NAMALWA (cell line): Measurements from ENCODE around the gene FOXB1.

Experiments used
- DNase-seq: peaks from one replicate; pipeline ENCODE4 v3.0.0-alpha.2; 2015; ENCODE audit warnings: low spot score

The FOXB1 gene

DNA sequence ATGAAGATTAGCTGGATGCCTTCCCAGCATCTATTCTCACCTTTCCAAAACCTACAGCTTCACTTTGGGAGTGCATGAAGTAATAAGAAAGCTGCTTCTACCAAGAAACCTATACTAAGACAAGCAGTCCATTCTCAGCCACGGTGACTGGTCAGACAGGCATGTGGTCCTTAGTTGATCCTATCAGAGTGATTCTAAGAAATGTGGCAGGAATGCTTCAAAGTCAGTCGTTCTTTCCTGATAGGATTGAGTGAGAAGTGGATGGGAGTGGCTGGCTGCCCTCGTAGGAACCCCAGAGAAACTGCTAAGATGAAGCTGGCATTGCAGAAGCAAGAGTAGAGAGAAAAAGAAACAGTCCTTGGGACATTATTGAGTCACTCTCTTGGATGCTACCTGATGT is 16.6 kb downstream of the FOXB1 start:
- no peak for DNase-seq

DNA sequence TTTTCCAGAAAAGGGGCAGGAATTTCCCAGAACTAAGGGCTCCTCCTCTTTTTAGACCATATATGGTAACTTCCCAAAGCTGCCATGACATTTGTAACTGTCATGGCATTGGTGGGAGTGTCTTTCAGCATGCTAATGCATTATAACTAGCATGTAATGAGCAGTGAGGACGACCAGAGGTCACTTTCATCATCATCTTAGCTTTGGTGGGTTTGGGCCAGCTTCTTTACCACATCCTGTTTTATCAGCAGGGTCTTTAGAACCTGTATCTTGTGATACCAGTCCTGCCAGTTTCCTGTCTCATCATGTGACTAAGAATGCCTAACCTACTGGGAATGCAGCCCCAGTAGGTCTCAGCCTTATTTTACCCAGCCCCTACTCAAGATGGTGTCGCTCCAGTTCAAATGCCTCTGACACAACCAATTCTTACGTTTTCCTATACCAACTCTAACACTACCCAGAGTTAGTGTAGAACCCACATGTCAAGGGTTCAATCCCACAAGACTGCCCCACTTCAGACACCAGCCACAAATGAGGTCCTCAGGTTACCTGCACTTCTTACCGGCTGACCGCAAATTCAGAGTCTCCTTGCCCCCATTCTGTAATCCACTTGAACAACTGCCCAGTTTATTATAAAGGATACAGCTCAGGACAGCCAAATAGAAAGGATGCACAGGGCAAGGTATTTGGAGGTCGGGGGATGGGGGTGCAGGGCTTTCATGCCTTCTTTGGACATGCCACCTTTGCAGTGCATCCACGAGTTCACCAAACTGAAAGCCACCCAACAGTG is 17.7 kb downstream of the FOXB1 start:
- DNase-seq: no peak

DNA sequence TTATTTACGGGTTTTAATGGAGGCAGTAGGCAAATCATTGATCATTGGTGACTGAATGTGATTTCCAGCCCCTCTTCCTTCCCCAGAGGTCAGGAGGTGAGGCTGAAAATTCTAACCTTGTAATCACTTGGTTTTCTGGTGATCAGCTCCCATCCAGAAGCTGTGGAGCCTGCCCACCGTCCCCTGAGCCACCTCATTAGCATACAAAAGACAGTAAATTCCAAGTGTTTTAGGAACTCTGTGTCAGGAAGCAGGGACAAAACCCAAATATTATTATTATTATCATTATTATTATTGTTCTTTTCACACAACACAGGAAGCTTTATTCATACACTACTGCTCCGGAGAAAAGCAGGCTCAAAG is 18.2 kb downstream of the FOXB1 start:
- no peak for DNase-seq

DNA sequence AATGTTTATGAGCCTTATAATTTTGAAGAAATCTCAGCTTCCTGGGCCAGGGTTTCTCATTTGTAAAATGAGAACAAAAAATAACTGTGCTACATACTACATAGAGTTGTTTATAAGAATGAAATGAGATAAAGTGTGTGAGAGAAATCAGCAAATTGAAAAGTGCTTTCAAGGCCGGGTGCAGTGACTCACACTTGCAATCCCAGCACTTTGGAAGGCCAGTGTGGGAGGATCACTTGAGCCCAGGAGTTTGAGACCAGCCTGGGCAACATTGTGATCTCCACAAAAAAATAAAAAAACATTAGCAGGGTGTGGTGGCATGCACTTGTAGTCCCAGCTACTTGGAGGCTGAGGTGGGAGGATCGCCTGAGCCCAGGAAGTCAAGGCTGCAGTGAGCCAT is 22.4 kb downstream of the FOXB1 start:
- DNase-seq: no peak

DNA sequence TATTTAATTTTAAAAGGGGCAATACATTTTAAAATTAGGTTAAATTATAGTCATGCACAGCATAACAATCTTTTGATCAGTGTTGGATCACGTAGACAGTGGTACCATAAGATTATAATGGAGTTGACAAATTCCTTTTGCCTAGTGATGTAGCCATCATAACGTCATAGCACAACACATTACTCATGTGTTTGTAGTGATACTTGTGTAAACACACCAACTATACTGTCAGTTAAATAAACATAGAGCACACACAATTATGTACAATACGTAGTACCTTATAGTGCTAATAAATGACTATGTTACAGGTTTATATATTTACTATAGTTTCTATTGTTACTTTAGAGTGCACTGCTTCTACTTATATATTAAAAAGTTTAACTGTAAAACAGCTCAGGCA is 31.2 kb downstream of the FOXB1 start:
- no peak for DNase-seq

DNA sequence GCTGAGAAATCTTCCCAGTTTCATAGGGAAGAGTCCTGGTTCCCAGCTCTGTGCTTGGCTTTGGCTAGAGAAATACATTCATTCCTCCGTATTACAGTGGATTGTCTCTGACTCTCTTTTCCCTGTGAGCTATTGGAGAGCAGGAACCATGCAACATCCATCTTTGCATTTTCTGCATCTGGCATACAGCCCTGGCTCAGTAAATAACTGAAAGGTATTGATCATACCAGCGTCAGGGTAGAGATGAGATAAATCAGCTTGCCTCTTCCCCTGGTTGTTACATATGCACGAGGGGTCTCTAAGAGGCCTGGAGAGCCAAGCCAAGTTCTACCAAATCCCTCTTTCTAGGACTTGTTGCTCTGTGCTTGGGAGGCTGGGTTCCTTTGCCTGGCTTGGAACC is 35.2 kb downstream of the FOXB1 start:
- DNase-seq: no peak

DNA sequence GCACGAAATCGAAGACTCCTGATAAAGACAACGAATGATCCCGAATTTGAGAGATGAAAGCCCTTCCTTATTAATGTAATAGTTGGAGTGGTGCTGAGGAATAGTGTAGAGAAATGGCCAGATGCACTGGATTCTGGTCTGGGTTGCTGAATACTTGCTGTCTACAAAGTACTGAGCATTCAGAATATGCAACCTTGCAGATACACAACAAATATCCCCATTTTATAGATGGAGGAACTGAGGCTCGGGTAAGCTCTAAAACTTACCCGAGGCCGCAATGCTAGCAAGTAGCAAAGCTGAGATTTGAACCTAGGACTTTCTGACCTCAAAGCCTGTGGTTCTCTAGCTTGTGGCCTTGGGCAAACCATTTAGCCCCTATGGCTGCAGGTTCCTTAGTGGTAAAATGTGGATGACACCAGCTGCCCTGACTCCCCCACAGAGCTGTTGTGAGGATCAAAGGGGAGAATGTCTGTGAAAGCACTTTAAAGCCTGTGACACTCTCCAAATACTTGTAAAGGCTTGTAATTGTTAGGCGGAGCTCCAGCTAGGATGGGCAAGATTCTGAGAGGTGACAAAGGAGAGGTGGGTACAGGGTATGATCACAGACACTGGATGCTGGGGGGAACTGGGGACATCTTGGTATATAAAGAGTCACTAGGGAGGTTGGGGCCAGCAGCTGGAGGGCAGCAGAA is 39.8 kb downstream of the FOXB1 start:
- DNase-seq: no peak

DNA sequence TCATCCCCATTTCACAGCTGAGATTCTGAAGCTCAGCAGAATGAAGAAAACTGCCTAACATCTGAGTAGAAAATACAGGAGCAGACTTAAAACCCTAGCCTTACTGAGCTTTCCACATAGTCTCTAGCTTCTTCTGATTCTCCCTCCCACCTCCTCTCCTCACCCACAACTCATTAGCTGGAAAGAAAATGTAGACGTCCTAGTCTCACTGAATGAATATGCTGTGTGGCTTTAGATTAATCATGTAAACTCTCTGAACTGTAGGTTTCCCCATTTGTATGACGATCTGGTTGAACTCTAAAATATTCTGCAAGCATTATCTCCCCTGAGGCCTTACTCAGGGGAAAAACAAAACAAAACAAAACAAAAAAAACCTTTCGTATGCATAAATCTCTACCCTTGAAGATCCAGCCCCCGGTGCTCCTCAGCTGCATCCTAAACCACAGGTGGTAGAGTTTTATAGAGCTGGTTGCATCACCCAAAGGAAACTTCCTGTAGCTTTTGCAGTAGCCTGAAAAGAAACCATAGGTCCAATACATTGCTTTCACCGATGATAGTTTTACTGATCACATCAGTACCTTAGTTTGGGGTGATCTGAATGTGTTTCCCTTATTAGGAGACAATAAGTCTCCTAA is 40.6 kb downstream of the FOXB1 start:
- DNase-seq: peak; percentile 8

DNA sequence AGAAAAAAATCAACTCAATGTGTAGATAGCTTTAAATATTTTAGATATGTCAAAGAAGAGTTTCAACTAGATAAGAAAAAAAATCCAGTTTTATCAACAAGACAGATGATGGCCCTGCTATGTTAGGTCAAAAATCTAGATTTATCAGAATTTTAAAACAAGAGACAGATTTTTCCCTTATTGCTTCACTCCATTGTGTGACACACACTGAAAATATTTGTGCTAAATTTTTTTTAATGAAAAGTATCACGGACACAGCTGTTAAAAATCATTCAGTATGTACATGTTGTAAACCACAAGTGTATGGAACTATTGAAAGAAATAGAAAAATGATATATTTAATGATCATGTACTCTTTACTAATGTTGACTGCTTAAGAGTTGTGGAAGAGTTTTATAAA is 43.6 kb downstream of the FOXB1 start:
- no peak for DNase-seq

DNA sequence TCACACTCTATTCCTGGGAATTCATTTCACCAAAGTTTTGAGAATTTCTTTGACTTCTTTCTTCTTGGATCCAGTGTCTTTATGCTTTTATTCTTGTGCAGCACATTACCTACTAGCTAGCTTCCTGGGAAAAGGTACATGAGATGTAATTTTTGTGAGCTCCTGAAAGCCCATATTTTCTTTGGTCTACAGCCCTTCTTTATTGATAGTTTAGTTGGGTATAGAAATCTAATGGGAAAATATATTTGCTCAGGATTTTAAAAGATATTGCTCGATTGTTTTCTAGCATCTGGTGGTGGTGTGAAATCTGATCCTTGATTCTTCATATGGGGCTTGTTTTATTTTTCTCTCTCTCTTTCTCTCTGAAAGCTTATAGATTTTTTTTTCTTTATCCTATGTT is 45.8 kb downstream of the FOXB1 start:
- no peak for DNase-seq

DNA sequence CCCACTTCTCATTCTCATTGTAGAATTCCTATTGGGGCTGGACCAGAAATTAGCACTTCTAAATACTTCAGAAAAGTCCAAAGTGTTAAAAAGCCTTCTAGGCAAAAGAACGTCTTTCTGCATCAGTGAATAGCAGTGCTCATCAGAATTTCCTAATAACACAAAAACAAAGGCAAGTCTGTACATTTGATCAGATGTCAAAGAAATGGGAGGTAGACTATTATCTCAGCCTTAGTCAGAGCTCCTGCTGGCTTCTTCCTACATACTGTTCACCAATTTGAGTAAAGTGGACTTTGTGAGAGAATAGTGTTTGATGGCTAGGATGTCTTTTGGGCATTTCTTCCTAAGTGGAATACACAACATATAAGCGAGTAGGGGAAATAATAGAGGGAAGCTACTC is 48.7 kb downstream of the FOXB1 start:
- no peak for DNase-seq

DNA sequence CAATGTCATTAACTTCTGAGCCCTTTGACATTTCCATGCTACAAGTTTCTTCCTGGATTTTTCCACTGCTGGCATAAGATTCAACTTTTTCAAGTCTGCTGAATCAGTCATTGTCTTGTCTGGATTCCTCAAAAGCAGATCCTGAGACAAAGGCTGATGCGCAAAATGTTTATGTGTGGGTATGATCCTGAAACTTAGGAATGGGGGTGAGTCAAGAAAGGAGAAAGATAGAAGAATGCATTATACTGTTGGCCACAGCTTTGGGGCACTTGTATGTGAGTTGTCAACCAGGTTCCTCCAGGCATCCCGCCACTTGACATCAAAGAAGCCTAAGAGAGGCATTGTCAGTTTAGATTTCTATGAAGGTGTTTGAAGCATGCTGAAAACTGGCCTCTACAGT is 50.4 kb downstream of the FOXB1 start:
- no peak for DNase-seq
